Measurements from ENCODE around the gene NUP188. TPM values are rescaled to one million over a fixed set of nuclear protein-coding genes. Genes with fewer than 3 reads are reported as not detected.
A peak's percentile ranks its signal among the peaks of the same experiment; 100 is the strongest.

The NUP188 gene
- total and polyA plus RNA-seq, 2 of the 13 experiments (the other 11 are each of a cell fraction or from before 2014, with no cell fraction given) = 28.0 to 38.5 TPM

DNA sequence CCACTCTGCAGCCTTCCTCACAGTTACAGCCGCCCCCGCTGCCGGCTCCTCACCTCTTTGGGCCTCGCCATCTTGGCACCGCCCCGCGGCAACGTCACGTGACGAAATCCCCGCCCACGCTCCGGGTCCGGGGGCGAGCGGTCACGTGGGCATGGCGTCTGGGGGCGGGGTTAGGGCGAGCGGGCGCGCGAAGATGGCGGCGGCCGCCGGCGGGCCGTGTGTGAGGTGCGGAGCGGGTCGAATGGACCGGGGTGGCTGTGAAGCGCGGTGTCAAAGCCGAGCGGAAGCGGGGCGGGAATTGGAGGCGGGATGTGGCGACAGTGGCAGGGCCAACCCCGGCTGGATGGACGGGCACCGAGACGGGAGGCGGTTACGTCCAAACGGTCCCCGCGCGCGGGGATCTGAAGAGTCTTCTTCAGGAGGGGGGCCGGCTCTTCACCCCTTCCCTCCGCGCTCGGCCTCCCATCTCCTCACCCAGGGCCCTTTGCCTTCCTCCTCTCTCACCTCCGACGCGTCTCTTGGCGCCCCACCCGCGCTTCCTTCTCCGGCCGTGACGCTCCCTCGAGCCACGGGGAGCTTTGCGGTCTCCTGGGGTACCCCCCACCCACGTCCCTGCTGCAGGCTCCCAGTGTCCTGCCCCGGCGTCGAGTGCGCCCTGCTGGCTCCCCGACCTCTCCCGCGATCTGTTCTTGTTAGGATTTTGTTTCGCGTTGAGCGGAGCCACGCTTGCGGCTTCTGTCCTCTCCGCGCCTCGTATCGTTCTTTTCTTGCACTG, at the start of gene NUP188, which contains the start of gene DOLK (continued):
- TF ChIP-seq DZIP1 (CRISPR knock-in tag; IDR thresholded peaks at IDR 0.05) (no peak), ZNF557 (CRISPR knock-in tag; IDR thresholded peaks at IDR 0.05) (0 out of 2 replicates have a peak, but pooled peaks have one; percentile 44), MAZ (IDR thresholded peaks at IDR 0.05; ENCODE audit: borderline replicate concordance, low read depth, low read length) (peak; percentile 83), MAZ (CRISPR knock-in tag; IDR thresholded peaks at IDR 0.05; ENCODE audit: low read depth) (peak; percentile 86), DNMT1 (CRISPR knock-in tag; IDR thresholded peaks at IDR 0.05) (no peak), MEIS2 (CRISPR knock-in tag; IDR thresholded peaks at IDR 0.05) (peak; percentile 61)

DNA sequence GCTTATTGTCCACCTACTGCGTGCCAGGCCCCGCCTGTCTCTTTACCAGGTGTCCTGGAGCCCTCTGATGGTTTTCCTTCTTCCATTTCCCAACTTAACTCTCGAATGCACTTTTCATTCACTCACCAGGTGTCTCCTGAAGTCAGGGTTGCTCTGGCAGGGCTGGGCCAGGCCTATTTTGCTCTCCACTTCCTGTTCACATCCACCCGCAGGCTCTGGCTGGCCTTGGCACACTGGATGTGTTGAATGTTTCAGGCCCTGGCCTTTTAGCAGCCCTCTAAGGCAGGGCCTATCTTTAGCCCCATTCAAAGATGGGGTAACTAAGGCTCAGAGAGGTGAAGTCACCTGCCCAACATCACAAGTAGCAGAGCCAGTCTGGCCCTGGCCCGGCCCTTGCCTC, 49.1 kb upstream of the NUP188 start:
- 99% methylated on average over 4 of the region's 5 CpGs for WGBS (ENCODE audit: low lambda C conversion rate)

More for the DNA sequence above, 49.1 kb upstream of the NUP188 start:
- Histone ChIP-seq H3K9ac (ENCODE audit: insufficient read depth, low read depth, low read length) (no peak overlapping the region), H3K4me3 (replicated peaks in 1 of 3; ENCODE audit: insufficient read depth in 1 of 3, low read depth in 2 of 3, low read length in 3 of 3) (no peak overlapping the region), H4K20me1 (ENCODE audit: insufficient read depth, low read length) (no peaks in the 10 kb centered on the region), H3K4me1 (ENCODE audit: insufficient read depth, low read length) (peaks cover 8% of the 10 kb centered on the region; the same call in 1 of the 2 replicates), H3K4me2 (ENCODE audit: low read depth, low read length) (no peak overlapping the region), H2AFZ (ENCODE audit: low read length) (no peak overlapping the region), H3K36me3 (replicated peaks in 1 of 2; ENCODE audit: control insufficient read depth in 1 of 2, insufficient read depth in 2 of 2, low read length in 2 of 2) (peaks cover 8 to 38% of the 10 kb centered on the region in 2 experiments; a peak in 4 of 5 replicates), H3K27me3 (ENCODE audit: control insufficient read depth in 1 of 2, insufficient read depth in 2 of 2, low read length in 2 of 2) (no peaks in the 10 kb centered on the region), H3K27ac (ENCODE audit: extremely low read length, insufficient read depth, low read length) (no peak overlapping the region), H3K79me2 (ENCODE audit: insufficient read depth, low read length) (peaks cover 2% of the 10 kb centered on the region), H3K9me3 (ENCODE audit: low read length) (no peaks in the 10 kb centered on the region)
- TF ChIP-seq, protein P1, sequence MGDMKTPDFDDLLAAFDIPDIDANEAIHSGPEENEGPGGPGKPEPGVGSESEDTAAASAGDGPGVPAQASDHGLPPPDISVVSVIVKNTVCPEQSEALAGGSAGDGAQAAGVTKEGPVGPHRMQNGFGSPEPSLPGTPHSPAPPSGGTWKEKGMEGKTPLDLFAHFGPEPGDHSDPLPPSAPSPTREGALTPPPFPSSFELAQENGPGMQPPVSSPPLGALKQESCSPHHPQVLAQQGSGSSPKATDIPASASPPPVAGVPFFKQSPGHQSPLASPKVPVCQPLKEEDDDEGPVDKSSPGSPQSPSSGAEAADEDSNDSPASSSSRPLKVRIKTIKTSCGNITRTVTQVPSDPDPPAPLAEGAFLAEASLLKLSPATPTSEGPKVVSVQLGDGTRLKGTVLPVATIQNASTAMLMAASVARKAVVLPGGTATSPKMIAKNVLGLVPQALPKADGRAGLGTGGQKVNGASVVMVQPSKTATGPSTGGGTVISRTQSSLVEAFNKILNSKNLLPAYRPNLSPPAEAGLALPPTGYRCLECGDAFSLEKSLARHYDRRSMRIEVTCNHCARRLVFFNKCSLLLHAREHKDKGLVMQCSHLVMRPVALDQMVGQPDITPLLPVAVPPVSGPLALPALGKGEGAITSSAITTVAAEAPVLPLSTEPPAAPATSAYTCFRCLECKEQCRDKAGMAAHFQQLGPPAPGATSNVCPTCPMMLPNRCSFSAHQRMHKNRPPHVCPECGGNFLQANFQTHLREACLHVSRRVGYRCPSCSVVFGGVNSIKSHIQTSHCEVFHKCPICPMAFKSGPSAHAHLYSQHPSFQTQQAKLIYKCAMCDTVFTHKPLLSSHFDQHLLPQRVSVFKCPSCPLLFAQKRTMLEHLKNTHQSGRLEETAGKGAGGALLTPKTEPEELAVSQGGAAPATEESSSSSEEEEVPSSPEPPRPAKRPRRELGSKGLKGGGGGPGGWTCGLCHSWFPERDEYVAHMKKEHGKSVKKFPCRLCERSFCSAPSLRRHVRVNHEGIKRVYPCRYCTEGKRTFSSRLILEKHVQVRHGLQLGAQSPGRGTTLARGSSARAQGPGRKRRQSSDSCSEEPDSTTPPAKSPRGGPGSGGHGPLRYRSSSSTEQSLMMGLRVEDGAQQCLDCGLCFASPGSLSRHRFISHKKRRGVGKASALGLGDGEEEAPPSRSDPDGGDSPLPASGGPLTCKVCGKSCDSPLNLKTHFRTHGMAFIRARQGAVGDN (CRISPR knock-in tag; IDR thresholded peaks at IDR 0.05) = peak; percentile 31; the same call in 1 of the 2 replicates
- no peak for TF ChIP-seq ZSCAN29 (CRISPR knock-in tag; conservative IDR thresholded peaks at IDR 0.05)
- TF ChIP-seq RFXANK (CRISPR knock-in tag; IDR thresholded peaks at IDR 0.05) = no peak
- no peak for DNase-seq (ENCODE audit: low spot score)
- in situ Hi-C loops (cut with HindIII; ENCODE audit: extremely low pct_ligation_motif_present, low pct_unique_long_range_greater_than_20kb) (no loop called here), intact Hi-C loops (cut with micrococcal nuclease; ENCODE audit: unreplicated experiment) (no loop called here)
- ATAC-seq = no peak
- ChIA-PET POLR2A (interaction anchor here (1.0 kb wide), 1 partner anchor 18 kb away, joined by 3 read pairs; no protein-coding TSS in a partner anchor), CTCF (ENCODE audit: low intra/inter-chr PET ratio, low total read pairs) (no interaction called here)
- FAIRE-seq = no peak
- no TSS peak for BruUV-seq (replicated peaks)

Data from HepG2 (cell line).